HG03460 (cell line): ENCODE results near the gene SLC39A10.
"Not testable (repeated sequence)": the region's sequence is repeated elsewhere in the genome, so short reads cannot be mapped to it uniquely, and the experiment has no call there.

Experiments
- ATAC-seq: cut with Tn5 transposase; IDR thresholded peaks from one replicate; pipeline ENCODE4 v1.9.1; 2021; ENCODE audit not compliant: unreplicated experiment

SLC39A10 gene

GRCh38 chr2:195672674-195673073 lies 15.6 kb downstream of the SLC39A10 start:
- no peak for ATAC-seq

- ATAC-seq, result no peak
These were observed 17.6 kb downstream of the SLC39A10 start for GRCh38 chr2:195674491-195675221.

- ATAC-seq, result no peak
These were observed 18.9 kb downstream of the SLC39A10 start for GRCh38 chr2:195675783-195676427.

GRCh38 chr2:195677290-195677689 lies 20.3 kb downstream of the SLC39A10 start:
- no peak for ATAC-seq

GRCh38 chr2:195677884-195678283 lies 20.9 kb downstream of the SLC39A10 start:
- no peak for ATAC-seq

- no peak for ATAC-seq
These were observed 25.1 kb downstream of the SLC39A10 start for GRCh38 chr2:195682077-195682476.

- no peak for ATAC-seq
These were observed 26.1 kb downstream of the SLC39A10 start for GRCh38 chr2:195683174-195683573.

- ATAC-seq, result no peak
These were observed 29.5 kb downstream of the SLC39A10 start for GRCh38 chr2:195686564-195686963.

GRCh38 chr2:195687320-195688086 lies 30.5 kb downstream of the SLC39A10 start:
- no peak for ATAC-seq

- not testable (repeated sequence) for ATAC-seq
These were observed 35.5 kb downstream of the SLC39A10 start for GRCh38 chr2:195692531-195692930.

GRCh38 chr2:195694553-195694952 lies 37.5 kb downstream of the SLC39A10 start:
- ATAC-seq, result no peak

- ATAC-seq, result no peak
These were observed 38.1 kb downstream of the SLC39A10 start for GRCh38 chr2:195695002-195695631.

- ATAC-seq, result no peak
These were observed 39.0 kb downstream of the SLC39A10 start for GRCh38 chr2:195696012-195696411.

- ATAC-seq, result no peak
These were observed 40.7 kb downstream of the SLC39A10 start for GRCh38 chr2:195697681-195698220.

GRCh38 chr2:195700480-195700879 lies 43.5 kb downstream of the SLC39A10 start:
- ATAC-seq, result no peak

GRCh38 chr2:195706161-195706900 lies 49.3 kb downstream of the SLC39A10 start:
- ATAC-seq, result no peak

GRCh38 chr2:195709901-195710806 lies 53.1 kb downstream of the SLC39A10 start:
- no peak for ATAC-seq

- ATAC-seq, result peak; percentile 91
These were observed 54.5 kb downstream of the SLC39A10 start for GRCh38 chr2:195711478-195711877.

- no peak for ATAC-seq
These were observed 59.4 kb downstream of the SLC39A10 start for GRCh38 chr2:195716466-195716865.
